Measurements from ENCODE around the gene ACTN3. TPM values are rescaled to one million over a fixed set of nuclear protein-coding genes. Genes with fewer than 3 reads are reported as not detected.
"Not testable (repeated sequence)": the region's sequence is repeated elsewhere in the genome, so short reads cannot be mapped to it uniquely, and the experiment has no call there.

ACTN3 gene
- total and polyA plus RNA-seq, 12 donors: 0.06 to 0.26 (median 0.13) TPM; not detected in 7

GRCh38 chr11:66600631-66601233 lies 54.0 kb downstream of the ACTN3 start:
- H3K4me3 ChIP-seq: no peak overlapping the region
- intact Hi-C loops (cut with DNase I): no loop called here
- peaks cover 14 to 18% of the 10 kb centered on the region in 2 donors for H3K4me1 ChIP-seq (replicated peaks in 1 of 2)
- WGBS, 4 donors: 83 to 89% (median 86%) methylated on average over 4 of the region's 4 CpGs
- no peaks in the 10 kb centered on the region for H3K9me3 ChIP-seq (replicated peaks in 1 of 3)
- H3K36me3 ChIP-seq (replicated peaks in 1 of 2): peaks cover 0 to 27% of the 10 kb centered on the region in 2 donors
- DNase-seq: no peak
- TF ChIP-seq CTCF (IDR thresholded peaks at IDR 0.05): no peak
- TF ChIP-seq POLR2A (IDR thresholded peaks at IDR 0.05): no peak
- no peak overlapping the region for H3K27ac ChIP-seq
- H3K27me3 ChIP-seq: no peaks in the 10 kb centered on the region

DNA sequence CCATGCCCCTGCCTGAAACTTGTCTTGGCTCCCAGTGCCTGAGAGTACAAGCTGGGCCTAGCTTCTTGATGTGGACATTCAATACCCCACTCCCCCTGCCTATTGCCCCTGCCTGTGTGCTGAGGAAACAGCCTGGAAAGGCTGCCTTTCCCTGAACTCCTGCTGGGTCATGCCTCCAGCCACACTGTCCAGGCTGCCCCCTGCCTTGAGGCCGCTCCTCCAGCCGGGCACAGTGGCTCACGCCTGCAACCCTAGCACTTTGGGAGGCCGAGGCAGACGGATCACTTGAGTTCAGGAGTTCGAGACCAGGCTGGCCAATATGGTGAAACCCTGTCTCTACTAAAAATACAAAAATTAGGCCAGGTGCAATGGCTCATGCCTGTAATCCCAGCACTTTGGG lies 56.4 kb downstream of the ACTN3 start:
- TF ChIP-seq POLR2A (IDR thresholded peaks at IDR 0.05): no peak
- intact Hi-C loops (cut with DNase I): no loop called here
- peaks cover 25 to 32% of the 10 kb centered on the region in 2 donors for H3K4me1 ChIP-seq (replicated peaks in 1 of 2)
- no peaks in the 10 kb centered on the region for H3K27me3 ChIP-seq
- 92 to 96% (median 93%) methylated on average over 4 to 6 of the region's 6 CpGs for WGBS, 4 donors
- peak overlapping the region in 1 of 5 donors; percentile 31 for H3K27ac ChIP-seq
- H3K4me3 ChIP-seq: no peak overlapping the region
- H3K9me3 ChIP-seq (replicated peaks in 1 of 3): no peaks in the 10 kb centered on the region
- no peak for DNase-seq
- peaks cover 0 to 33% of the 10 kb centered on the region in 2 donors for H3K36me3 ChIP-seq (replicated peaks in 1 of 2)

DNA sequence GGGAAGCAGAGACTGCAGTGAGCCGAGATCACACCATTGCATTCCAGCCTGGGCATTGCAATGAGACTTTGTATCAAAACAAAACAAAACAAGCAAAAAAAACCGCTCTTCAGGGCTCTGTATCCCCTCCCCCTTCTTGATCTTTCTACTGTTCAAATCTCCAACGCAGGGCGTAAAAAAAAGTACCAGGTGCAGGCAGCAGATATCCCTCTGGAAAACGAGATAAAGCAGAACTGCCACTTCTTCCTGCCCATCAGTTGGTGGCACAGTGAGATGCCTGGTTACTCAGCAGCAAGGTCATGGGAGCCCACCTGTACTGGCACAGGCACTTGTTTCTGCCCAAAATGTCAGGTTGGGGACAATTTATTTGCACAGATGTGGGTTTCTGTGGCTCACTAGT lies 57.5 kb downstream of the ACTN3 start:
- peaks cover 0 to 33% of the 10 kb centered on the region in 2 donors for H3K36me3 ChIP-seq (replicated peaks in 1 of 2)

GRCh38 chr11:66606608-66607007 lies 59.9 kb downstream of the ACTN3 start:
- intact Hi-C loops (cut with DNase I); H3K27me3 ChIP-seq; H3K4me3 ChIP-seq; H3K9me3 ChIP-seq (replicated peaks in 1 of 3); DNase-seq: not testable (repeated sequence)
- Histone ChIP-seq H3K36me3 (replicated peaks in 1 of 2) (peaks cover 0 to 22% of the 10 kb centered on the region in 2 donors), H3K4me1 (replicated peaks in 1 of 2) (peaks cover 21 to 29% of the 10 kb centered on the region in 2 donors), H3K27ac (peak overlapping the region in 4 of 5 donors; percentile 54 to 85 (median 78))
- WGBS, 4 donors: 91 to 95% (median 93%) methylated on average over 3 of the region's 3 CpGs

More for the DNA sequence above, 57.5 kb downstream of the ACTN3 start:
- Histone ChIP-seq H3K9me3 (replicated peaks in 1 of 3) (no peaks in the 10 kb centered on the region), H3K27ac (no peak overlapping the region), H3K4me3 (no peak overlapping the region), H3K4me1 (replicated peaks in 1 of 2) (peaks cover 23 to 30% of the 10 kb centered on the region in 2 donors), H3K27me3 (no peaks in the 10 kb centered on the region)
- WGBS, 4 donors: 90 to 91% (median 90%) methylated on average over 5 of the region's 5 CpGs
- no peak for DNase-seq
- TF ChIP-seq POLR2A (IDR thresholded peaks at IDR 0.05) (no peak), CTCF (IDR thresholded peaks at IDR 0.05) (no peak)
- intact Hi-C loops (cut with DNase I): no loop called here

GRCh38 chr11:66607126-66607834 lies 60.6 kb downstream of the ACTN3 start:
- Histone ChIP-seq H3K27ac (peak overlapping the region; percentile 26 to 85 (median 75)), H3K9me3 (replicated peaks in 1 of 3) (no peaks in the 10 kb centered on the region), H3K27me3 (no peaks in the 10 kb centered on the region), H3K4me1 (replicated peaks in 1 of 2) (peaks cover 15 to 22% of the 10 kb centered on the region in 2 donors), H3K4me3 (no peak overlapping the region), H3K36me3 (replicated peaks in 1 of 2) (peaks cover 0 to 22% of the 10 kb centered on the region in 2 donors)
- intact Hi-C loops (cut with DNase I): no loop called here
- DNase-seq: peak; percentile 83 to 95 (median 94)
- WGBS, 4 donors: 27 to 31% (median 28%) methylated on average over 6 to 8 of the region's 8 CpGs
- peak in 1 of 2 donors; percentile 39 for TF ChIP-seq POLR2A (IDR thresholded peaks at IDR 0.05)
- TF ChIP-seq CTCF (IDR thresholded peaks at IDR 0.05): no peak
